Esophagus muscularis mucosa (tissue), 4 donors: Measurements from ENCODE around the gene ZKSCAN1.

Experiments used
- CTCF ChIP-seq, 3 experiments: fragments of 200-600 bp in 2 of 3; fragments of 450-650 bp in 1 of 3; sonication (generic) in 2 of 3; IDR thresholded peaks; one replicate each; pipeline ENCODE4 v1.5.1; 2017 to 2019; ENCODE audit warnings: antibody characterized with exemption in 3 of 3, mild to moderate bottlenecking in 2 of 3, moderate library complexity in 1 of 3
- EP300 ChIP-seq: sonication (generic); formaldehyde crosslinking; IDR thresholded peaks from one replicate; pipeline ENCODE4 v1.6.1; 2017; ENCODE audit warnings: antibody characterized with exemption
- POLR2A ChIP-seq: fragments of 450-650 bp; IDR thresholded peaks from one replicate; pipeline ENCODE4 v1.6.1; 2017; ENCODE audit warnings: antibody characterized with exemption, moderate library complexity, mild to moderate bottlenecking, low read depth
- POLR2AphosphoS5 ChIP-seq, 2 donors: sonication (generic); formaldehyde crosslinking; IDR thresholded peaks; one replicate each; pipeline ENCODE4 v1.6.1; 2017; ENCODE audit warnings: antibody characterized with exemption in 2 of 2

- TF ChIP-seq CTCF (IDR thresholded peaks at IDR 0.05) (no peak), POLR2AphosphoS5 (IDR thresholded peaks at IDR 0.05) (no peak), POLR2A (no peak), EP300 (no peak)
Observed at GRCh38 chr7:100022621-100023020, 7.2 kb downstream of the ZKSCAN1 start.
